K562 (cell line): Measurements from ENCODE around the gene HBG1. TPM values are rescaled to one million over a fixed set of nuclear protein-coding genes. Genes with fewer than 3 reads are reported as not detected.

Source experiments
- ARID1B ChIP-seq: fragments of 450-650 bp; IDR thresholded peaks from 2 replicates; pipeline ENCODE4 v1.6.1; 2016; ENCODE audit warnings: antibody characterized with exemption, mild to moderate bottlenecking, inconsistent platforms
- BRF1 ChIP-seq: IDR thresholded peaks from 3 replicates; pipeline ENCODE4 v1.6.1; 2011; ENCODE audit warnings: borderline replicate concordance, mild to moderate bottlenecking; ENCODE audit not compliant: insufficient read length; ENCODE audit errors: extremely low read depth
- EHMT2 ChIP-seq: fragments of 450-650 bp; IDR thresholded peaks from 2 replicates; pipeline ENCODE4 v1.6.1; 2018; ENCODE audit warnings: antibody characterized with exemption
- HMG20B ChIP-seq: fragments of 250-450 bp; sonication (Bioruptor Pico); IDR thresholded peaks from 2 replicates; pipeline ENCODE4 v1.5.0; 2021; ENCODE audit warnings: mild to moderate bottlenecking
- MTA1 ChIP-seq: fragments of 450-650 bp; IDR thresholded peaks from 2 replicates; pipeline ENCODE4 v1.6.1; 2017; ENCODE audit warnings: borderline replicate concordance
- MTA2 ChIP-seq: fragments of 450-650 bp; IDR thresholded peaks from 2 replicates; pipeline ENCODE4 v1.6.1; 2016; ENCODE audit warnings: low read depth
- NFE2L1 ChIP-seq: fragments of 450-650 bp; IDR thresholded peaks from 2 replicates; pipeline ENCODE4 v1.6.1; 2016; ENCODE audit warnings: missing genetic modification characterization, low read depth, mild to moderate bottlenecking, missing compliant biosample characterization, moderate library complexity, borderline replicate concordance
- PHF8 ChIP-seq: fragments of 200-600 bp; sonication (generic); IDR thresholded peaks from 2 replicates; pipeline ENCODE4 v1.6.1; 2012; ENCODE audit warnings: mixed run types, mild to moderate bottlenecking, inconsistent platforms, low read length, moderate library complexity, borderline replicate concordance
- PML ChIP-seq: IDR thresholded peaks from 2 replicates; pipeline ENCODE4 v1.6.1; 2012; ENCODE audit warnings: low read length, inconsistent platforms
- PURB ChIP-seq: sonication (generic); formaldehyde crosslinking; IDR thresholded peaks from 2 replicates; pipeline ENCODE4 v1.9.0; 2021; ENCODE audit warnings: low read depth, mild to moderate bottlenecking, missing genetic modification reagents
- SAFB2 ChIP-seq: fragments of 200-400 bp; formaldehyde crosslinking; IDR thresholded peaks from 2 replicates; pipeline ENCODE4 v1.6.1; 2018; ENCODE audit warnings: borderline replicate concordance, low read length, low read depth, moderate library complexity; ENCODE audit not compliant: severe bottlenecking
- SMAD1 ChIP-seq: fragments of 150-350 bp; IDR thresholded peaks from 2 replicates; pipeline ENCODE4 v1.6.1; 2014; ENCODE audit warnings: low read length, low read depth; ENCODE audit not compliant: partially characterized antibody
- TEAD4 ChIP-seq, 2 experiments: sonication (generic) in 1 of 2; formaldehyde crosslinking in 1 of 2; IDR thresholded peaks; 2 replicates each; pipeline versions ENCODE4 v1.6.1 to v1.8.0; 2012 to 2022; ENCODE audit warnings: borderline replicate concordance in 1 of 2, inconsistent platforms in 1 of 2, low read length in 1 of 2, mild to moderate bottlenecking in 1 of 2, missing genetic modification reagents in 1 of 2
- TOE1 ChIP-seq, 2 experiments: fragments of 450-650 bp in 1 of 2; sonication (generic) in 1 of 2; formaldehyde crosslinking in 1 of 2; IDR thresholded peaks; 2 replicates each; pipeline versions ENCODE4 v1.7.1 to v1.8.0; 2016 to 2022; ENCODE audit warnings: borderline replicate concordance in 2 of 2, mild to moderate bottlenecking in 2 of 2, antibody characterized with exemption in 1 of 2, inconsistent platforms in 1 of 2, low read depth in 1 of 2, missing genetic modification reagents in 1 of 2, moderate library complexity in 1 of 2
- XRCC5 ChIP-seq: fragments of 200-400 bp; formaldehyde crosslinking; IDR thresholded peaks from 2 replicates; pipeline ENCODE4 v1.6.1; 2017; ENCODE audit warnings: low read depth, mild to moderate bottlenecking, low read length
- YY1 ChIP-seq, 3 experiments: IDR thresholded peaks; 2 replicates each; pipeline ENCODE4 v1.6.1; 2011; ENCODE audit warnings: low read length in 2 of 3, mild to moderate bottlenecking in 2 of 3, moderate library complexity in 2 of 3, borderline replicate concordance in 1 of 3, control low read depth in 1 of 3, low read depth in 1 of 3; ENCODE audit not compliant: insufficient read depth in 3 of 3, insufficient replicate concordance in 2 of 3, control insufficient read depth in 1 of 3, insufficient read length in 1 of 3; ENCODE audit errors: extremely low read depth in 1 of 3
- ZNF24 ChIP-seq: fragments of 450-650 bp; IDR thresholded peaks from 2 replicates; pipeline ENCODE4 v1.6.1; 2016
- ZNF830 ChIP-seq: fragments of 250-450 bp; sonication (Bioruptor Pico); IDR thresholded peaks from 2 replicates; pipeline ENCODE4 v1.5.0; 2021; ENCODE audit warnings: mild to moderate bottlenecking
- polyA plus RNA-seq, 8 experiments: library from polyadenylated mRNA; depleted of rRNA in 4 of 8; stranded (reverse) in 5 of 8; unstranded in 3 of 8; fragments of >200 nt; fragmentation: Nextera tagmentation in 2 of 8; fragmentation: Illumina TruSeq in 1 of 8; extraction: Ambion mirVana in 2 of 8; extraction: Trizol in 1 of 8; gene quantifications; 2 replicates each; pipeline versions ENCODE4 v1.2.1 to v1.2.3, GENCODE V29; 2011 to 2014; ENCODE audit warnings: inconsistent platforms in 1 of 8, missing spikeins in 1 of 8
- total RNA-seq, 7 experiments: library from RNA; depleted of rRNA in 6 of 7; stranded (reverse); fragments of >200 nt in 6 of 7; fragmentation: Illumina TruSeq in 2 of 7; extraction: Trizol in 2 of 7; gene quantifications; 2 replicates each; pipeline versions ENCODE4 v1.2.1 to v1.2.3, GENCODE V29; 2011 to 2021; ENCODE audit warnings: low replicate concordance in 1 of 7
- TF ChIP-seq, protein P1 (sequence below): fragments of 250-450 bp; sonication (Bioruptor Pico); IDR thresholded peaks from 2 replicates; pipeline ENCODE4 v1.4.0; 2020
- TF ChIP-seq, protein P2 (sequence below): sonication (generic); formaldehyde crosslinking; IDR thresholded peaks from 2 replicates; pipeline ENCODE4 v1.8.1; 2023; ENCODE audit warnings: mild to moderate bottlenecking, missing genetic modification reagents, moderate library complexity
- TF ChIP-seq, protein P3 (sequence below): sonication (generic); formaldehyde crosslinking; IDR thresholded peaks from 2 replicates; pipeline ENCODE4 v1.8.0; 2022; ENCODE audit warnings: mild to moderate bottlenecking, missing genetic modification reagents
- TF ChIP-seq, protein P4 (sequence below): fragments of 450-650 bp; IDR thresholded peaks from 2 replicates; pipeline ENCODE4 v1.7.0; 2016; ENCODE audit warnings: borderline replicate concordance

Gene HBG1
- total and polyA plus RNA-seq, 9 of the 15 experiments (the other 6 are each of a cell fraction or from before 2014, with no cell fraction given), result 1,066 to 16,338 (median 4,898) TPM

GRCh38 chr11:5275369-5276110 is 25.9 kb upstream of the HBG1 start (continued):
- TF ChIP-seq, protein P1, sequence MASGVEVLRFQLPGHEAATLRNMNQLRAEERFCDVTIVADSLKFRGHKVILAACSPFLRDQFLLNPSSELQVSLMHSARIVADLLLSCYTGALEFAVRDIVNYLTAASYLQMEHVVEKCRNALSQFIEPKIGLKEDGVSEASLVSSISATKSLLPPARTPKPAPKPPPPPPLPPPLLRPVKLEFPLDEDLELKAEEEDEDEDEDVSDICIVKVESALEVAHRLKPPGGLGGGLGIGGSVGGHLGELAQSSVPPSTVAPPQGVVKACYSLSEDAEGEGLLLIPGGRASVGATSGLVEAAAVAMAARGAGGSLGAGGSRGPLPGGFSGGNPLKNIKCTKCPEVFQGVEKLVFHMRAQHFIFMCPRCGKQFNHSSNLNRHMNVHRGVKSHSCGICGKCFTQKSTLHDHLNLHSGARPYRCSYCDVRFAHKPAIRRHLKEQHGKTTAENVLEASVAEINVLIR, result peak; percentile 69; the same call in 1 of the 2 replicates
- TF ChIP-seq TEAD4 (IDR thresholded peaks at IDR 0.05; ENCODE audit: low read length) (peak; percentile 91), TEAD4 (CRISPR knock-in tag; IDR thresholded peaks at IDR 0.05; ENCODE audit: borderline replicate concordance) (no peak), HMG20B (CRISPR knock-in tag) (no peak), ZNF24 (no peak), BRF1 (no peak), XRCC5 (no peak), EHMT2 (no peak), PHF8 (no peak), YY1 (IDR thresholded peaks at IDR 0.05; ENCODE audit: borderline replicate concordance in 1 of 3, control insufficient read depth in 1 of 3, extremely low read depth in 1 of 3, insufficient read depth in 3 of 3, insufficient read length in 1 of 3, insufficient replicate concordance in 2 of 3, low read depth in 1 of 3, low read length in 2 of 3) (no peak), PML (peak; percentile 75), SMAD1 (no peak), MTA1 (peak; percentile 50), SAFB2 (no peak), MTA2 (peak; percentile 83), ZNF830 (no peak), TOE1 (IDR thresholded peaks at IDR 0.05; ENCODE audit: borderline replicate concordance) (peak; percentile 52; the same call in 1 of the 2 replicates), TOE1 (CRISPR knock-in tag; IDR thresholded peaks at IDR 0.05; ENCODE audit: borderline replicate concordance, low read depth) (no peak), PURB (CRISPR knock-in tag) (no peak), NFE2L1 (tag) (no peak), ARID1B (peak; percentile 96)
- TF ChIP-seq, protein P2, sequence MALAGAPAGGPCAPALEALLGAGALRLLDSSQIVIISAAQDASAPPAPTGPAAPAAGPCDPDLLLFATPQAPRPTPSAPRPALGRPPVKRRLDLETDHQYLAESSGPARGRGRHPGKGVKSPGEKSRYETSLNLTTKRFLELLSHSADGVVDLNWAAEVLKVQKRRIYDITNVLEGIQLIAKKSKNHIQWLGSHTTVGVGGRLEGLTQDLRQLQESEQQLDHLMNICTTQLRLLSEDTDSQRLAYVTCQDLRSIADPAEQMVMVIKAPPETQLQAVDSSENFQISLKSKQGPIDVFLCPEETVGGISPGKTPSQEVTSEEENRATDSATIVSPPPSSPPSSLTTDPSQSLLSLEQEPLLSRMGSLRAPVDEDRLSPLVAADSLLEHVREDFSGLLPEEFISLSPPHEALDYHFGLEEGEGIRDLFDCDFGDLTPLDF (CRISPR knock-in tag), result no peak
- TF ChIP-seq, protein P3, sequence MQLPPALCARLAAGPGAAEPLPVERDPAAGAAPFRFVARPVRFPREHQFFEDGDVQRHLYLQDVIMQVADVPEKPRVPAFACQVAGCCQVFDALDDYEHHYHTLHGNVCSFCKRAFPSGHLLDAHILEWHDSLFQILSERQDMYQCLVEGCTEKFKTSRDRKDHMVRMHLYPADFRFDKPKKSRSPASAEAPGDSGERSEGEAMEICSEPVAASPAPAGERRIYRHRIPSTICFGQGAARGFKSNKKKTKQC, result no peak
- TF ChIP-seq, protein P4, sequence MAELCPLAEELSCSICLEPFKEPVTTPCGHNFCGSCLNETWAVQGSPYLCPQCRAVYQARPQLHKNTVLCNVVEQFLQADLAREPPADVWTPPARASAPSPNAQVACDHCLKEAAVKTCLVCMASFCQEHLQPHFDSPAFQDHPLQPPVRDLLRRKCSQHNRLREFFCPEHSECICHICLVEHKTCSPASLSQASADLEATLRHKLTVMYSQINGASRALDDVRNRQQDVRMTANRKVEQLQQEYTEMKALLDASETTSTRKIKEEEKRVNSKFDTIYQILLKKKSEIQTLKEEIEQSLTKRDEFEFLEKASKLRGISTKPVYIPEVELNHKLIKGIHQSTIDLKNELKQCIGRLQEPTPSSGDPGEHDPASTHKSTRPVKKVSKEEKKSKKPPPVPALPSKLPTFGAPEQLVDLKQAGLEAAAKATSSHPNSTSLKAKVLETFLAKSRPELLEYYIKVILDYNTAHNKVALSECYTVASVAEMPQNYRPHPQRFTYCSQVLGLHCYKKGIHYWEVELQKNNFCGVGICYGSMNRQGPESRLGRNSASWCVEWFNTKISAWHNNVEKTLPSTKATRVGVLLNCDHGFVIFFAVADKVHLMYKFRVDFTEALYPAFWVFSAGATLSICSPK, result no peak
